Upper lobe of left lung (tissue), 6 donors: ENCODE measurements around the gene FLNC. TPM values are rescaled to one million over a fixed set of nuclear protein-coding genes. Genes with fewer than 3 reads are reported as not detected.

Experiments used
- ATAC-seq, 2 donors: fragments of 200-7000 bp; cut with Tn5 transposase; one replicate each; pipeline ENCODE4 v1.9.1; 2022; ENCODE audit warnings: mild to moderate bottlenecking in 2 of 2, moderate library complexity in 2 of 2; ENCODE audit not compliant: low FRiP score in 2 of 2
- DNase-seq, 2 donors: peaks; one replicate each; pipeline ENCODE4 v3.0.0-alpha.2; 2019 to 2020
- H3K27ac ChIP-seq, 4 donors: fragments of 200-600 bp; sonication (generic); one replicate each; pipeline ENCODE4 v1.5.1; 2016 to 2019
- H3K27me3 ChIP-seq, 4 donors: fragments of 200-600 bp; sonication (generic); one replicate each; pipeline ENCODE4 v1.5.1; 2017 to 2019
- H3K36me3 ChIP-seq, 4 donors: fragments of 200-600 bp; sonication (generic); one replicate each; pipeline ENCODE4 v1.5.1; 2016 to 2019
- H3K4me1 ChIP-seq, 4 donors: fragments of 200-600 bp; sonication (generic); one replicate each; pipeline ENCODE4 v1.5.1; 2018 to 2019
- H3K4me3 ChIP-seq, 4 donors: fragments of 200-600 bp; sonication (generic); one replicate each; pipeline ENCODE4 v1.5.1; 2017 to 2019; ENCODE audit warnings: mild to moderate bottlenecking in 2 of 4, moderate library complexity in 1 of 4
- H3K9me3 ChIP-seq, 4 donors: fragments of 200-600 bp; sonication (generic); one replicate each; pipeline ENCODE4 v1.5.1; 2018 to 2019
- EP300 ChIP-seq, 4 donors: sonication (generic); formaldehyde crosslinking; IDR thresholded peaks; one replicate each; pipeline ENCODE4 v1.5.1; 2017; ENCODE audit warnings: antibody characterized with exemption in 4 of 4, control low read depth in 2 of 4
- POLR2A ChIP-seq, 4 donors: fragments of 450-650 bp; IDR thresholded peaks; one replicate each; pipeline ENCODE4 v1.5.1; 2016 to 2017; ENCODE audit warnings: antibody characterized with exemption in 4 of 4, mild to moderate bottlenecking in 2 of 4
- POLR2AphosphoS5 ChIP-seq, 2 donors: sonication (generic); formaldehyde crosslinking; IDR thresholded peaks; one replicate each; pipeline ENCODE4 v1.5.1; 2017; ENCODE audit warnings: antibody characterized with exemption in 2 of 2
- WGBS, 2 donors: methylation state at CpG; one replicate each; pipeline ENCODE4 v1.1.5; 2017 to 2018; 5-methylcytosine and 5-hydroxymethylcytosine counted together
- total RNA-seq, 6 donors: library from RNA; depleted of rRNA in 4 of 6; stranded (reverse); fragments of >200 nt in 4 of 6; gene quantifications; one replicate each; pipeline versions ENCODE4 v1.1.0 to v1.2.1, GENCODE V29; 2016 to 2021
- TF ChIP-seq, protein P1 (sequence below), 6 experiments: fragments of 450-650 bp in 4 of 6; fragments of 200-600 bp in 2 of 6; sonication (generic) in 2 of 6; IDR thresholded peaks; one replicate each; pipeline ENCODE4 v1.5.1; 2016 to 2019; ENCODE audit warnings: antibody characterized with exemption in 6 of 6
- donor health status: DM: no; HTN: no; CAD: no; lungs with moderate emphysema.
- donor health status: DM: no; HTN: yes; CAD: no; lungs with severe emphysema.

Gene FLNC
- total RNA-seq, 6 donors from 2014 or later: 2.1 to 19.6 (median 4.9) TPM

GRCh38 chr7:128791972-128792327, 38.3 kb upstream of the FLNC start:
- H3K4me1 ChIP-seq: peaks cover 15 to 22% (median 19%) of the 10 kb centered on the region in 4 donors
- TF ChIP-seq, protein P1, sequence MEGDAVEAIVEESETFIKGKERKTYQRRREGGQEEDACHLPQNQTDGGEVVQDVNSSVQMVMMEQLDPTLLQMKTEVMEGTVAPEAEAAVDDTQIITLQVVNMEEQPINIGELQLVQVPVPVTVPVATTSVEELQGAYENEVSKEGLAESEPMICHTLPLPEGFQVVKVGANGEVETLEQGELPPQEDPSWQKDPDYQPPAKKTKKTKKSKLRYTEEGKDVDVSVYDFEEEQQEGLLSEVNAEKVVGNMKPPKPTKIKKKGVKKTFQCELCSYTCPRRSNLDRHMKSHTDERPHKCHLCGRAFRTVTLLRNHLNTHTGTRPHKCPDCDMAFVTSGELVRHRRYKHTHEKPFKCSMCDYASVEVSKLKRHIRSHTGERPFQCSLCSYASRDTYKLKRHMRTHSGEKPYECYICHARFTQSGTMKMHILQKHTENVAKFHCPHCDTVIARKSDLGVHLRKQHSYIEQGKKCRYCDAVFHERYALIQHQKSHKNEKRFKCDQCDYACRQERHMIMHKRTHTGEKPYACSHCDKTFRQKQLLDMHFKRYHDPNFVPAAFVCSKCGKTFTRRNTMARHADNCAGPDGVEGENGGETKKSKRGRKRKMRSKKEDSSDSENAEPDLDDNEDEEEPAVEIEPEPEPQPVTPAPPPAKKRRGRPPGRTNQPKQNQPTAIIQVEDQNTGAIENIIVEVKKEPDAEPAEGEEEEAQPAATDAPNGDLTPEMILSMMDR (IDR thresholded peaks at IDR 0.05): no peak
- TF ChIP-seq POLR2AphosphoS5 (IDR thresholded peaks at IDR 0.05): no peak
- no peak for TF ChIP-seq POLR2A (IDR thresholded peaks at IDR 0.05)
- TF ChIP-seq EP300 (IDR thresholded peaks at IDR 0.05): no peak
- H3K27me3 ChIP-seq: peaks cover 0 to 12% (median 3%) of the 10 kb centered on the region in 4 donors
- WGBS, 2 donors: 9 to 30% methylated on average over 5 to 9 of the region's 9 CpGs
- no peaks in the 10 kb centered on the region for H3K36me3 ChIP-seq
- no peak overlapping the region for H3K27ac ChIP-seq
- ATAC-seq: no peak
- no peak for DNase-seq
- H3K9me3 ChIP-seq: no peaks in the 10 kb centered on the region
- peak overlapping the region in 3 of 4 donors; percentile 68 to 98 (median 76) for H3K4me3 ChIP-seq

DNA sequence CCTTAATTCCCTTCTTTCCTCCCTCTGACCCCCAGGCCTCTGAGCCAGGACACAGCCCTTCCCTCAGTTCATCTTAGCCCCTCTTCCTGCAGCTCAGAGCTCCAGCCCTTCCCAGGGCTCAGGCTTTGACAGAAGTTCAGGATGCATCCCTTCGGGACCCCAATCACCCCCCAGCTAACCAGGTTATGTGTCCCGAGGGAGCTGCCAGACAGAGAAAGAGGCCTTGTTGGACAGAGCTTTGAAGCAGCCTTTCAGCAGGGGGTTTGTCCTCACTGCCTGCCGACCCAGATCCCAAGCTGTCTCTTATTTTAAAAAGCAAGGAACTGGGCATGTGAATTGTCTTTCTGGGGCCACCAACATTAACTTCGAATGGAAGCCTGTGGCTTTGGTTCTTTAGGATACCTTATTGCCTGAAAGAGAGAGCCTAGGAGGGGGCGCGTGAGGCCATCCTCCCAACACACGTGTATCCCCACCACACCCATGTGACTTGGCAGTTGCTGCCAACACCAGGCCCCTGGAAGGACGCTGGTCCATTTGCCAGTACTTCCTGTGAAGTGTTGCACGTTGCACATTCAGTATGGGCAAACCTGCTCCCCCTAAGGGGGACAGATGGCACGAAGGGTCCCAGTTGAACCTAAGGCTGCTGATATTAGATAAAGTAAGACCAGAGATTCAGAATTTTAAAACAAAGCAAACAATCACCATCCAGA, 37.6 kb upstream of the FLNC start:
- 42 to 54% methylated on average over 10 of the region's 10 CpGs for WGBS, 2 donors

GRCh38 chr7:128793181-128793547, 37.0 kb upstream of the FLNC start:
- ATAC-seq (no peak), DNase-seq (no peak)

More for the DNA sequence above, 37.6 kb upstream of the FLNC start:
- no peaks in the 10 kb centered on the region for H3K36me3 ChIP-seq
- no peak overlapping the region for H3K4me3 ChIP-seq
- H3K4me1 ChIP-seq: peaks cover 15 to 22% (median 19%) of the 10 kb centered on the region in 4 donors
- no peak for DNase-seq
- ATAC-seq: no peak
- H3K27me3 ChIP-seq: peaks cover 0 to 12% (median 3%) of the 10 kb centered on the region in 4 donors
- H3K9me3 ChIP-seq: no peaks in the 10 kb centered on the region
- H3K27ac ChIP-seq: no peak overlapping the region
- TF ChIP-seq, protein P1 (IDR thresholded peaks at IDR 0.05): no peak
- TF ChIP-seq POLR2AphosphoS5 (IDR thresholded peaks at IDR 0.05): no peak

GRCh38 chr7:128794020-128794419, 36.2 kb upstream of the FLNC start:
- H3K4me3 ChIP-seq: no peak overlapping the region
- H3K27me3 ChIP-seq: peaks cover 0 to 12% (median 3%) of the 10 kb centered on the region in 4 donors
- DNase-seq: no peak
- peaks cover 15 to 22% (median 19%) of the 10 kb centered on the region in 4 donors for H3K4me1 ChIP-seq
- WGBS, 2 donors: 54 to 75% methylated on average over 2 to 3 of the region's 3 CpGs
- no peaks in the 10 kb centered on the region for H3K9me3 ChIP-seq
- no peaks in the 10 kb centered on the region for H3K36me3 ChIP-seq
- no peak overlapping the region for H3K27ac ChIP-seq
- no peak for ATAC-seq
- TF ChIP-seq, protein P1 (IDR thresholded peaks at IDR 0.05): no peak
- TF ChIP-seq EP300 (IDR thresholded peaks at IDR 0.05) (no peak), POLR2A (IDR thresholded peaks at IDR 0.05) (no peak), POLR2AphosphoS5 (IDR thresholded peaks at IDR 0.05) (no peak)

More at GRCh38 chr7:128793181-128793547, 37.0 kb upstream of the FLNC start:
- no peak overlapping the region for H3K4me3 ChIP-seq
- no peaks in the 10 kb centered on the region for H3K9me3 ChIP-seq
- peaks cover 15 to 22% (median 19%) of the 10 kb centered on the region in 4 donors for H3K4me1 ChIP-seq
- WGBS, 2 donors: 86 to 95% methylated on average over 5 of the region's 5 CpGs
- peaks cover 0 to 12% (median 3%) of the 10 kb centered on the region in 4 donors for H3K27me3 ChIP-seq
- no peak overlapping the region for H3K27ac ChIP-seq
- H3K36me3 ChIP-seq: no peaks in the 10 kb centered on the region
- TF ChIP-seq, protein P1 (IDR thresholded peaks at IDR 0.05): no peak
- TF ChIP-seq POLR2AphosphoS5 (IDR thresholded peaks at IDR 0.05) (no peak), POLR2A (IDR thresholded peaks at IDR 0.05) (no peak), EP300 (IDR thresholded peaks at IDR 0.05) (no peak)

- no peak for TF ChIP-seq POLR2A (IDR thresholded peaks at IDR 0.05)
- TF ChIP-seq, protein P1 (IDR thresholded peaks at IDR 0.05): no peak
- TF ChIP-seq EP300 (IDR thresholded peaks at IDR 0.05): no peak
- no peak for TF ChIP-seq POLR2AphosphoS5 (IDR thresholded peaks at IDR 0.05)
- no peak for ATAC-seq
- peak in 1 of 2 donors; percentile 48 for DNase-seq
- Histone ChIP-seq H3K4me3 (no peak overlapping the region), H3K36me3 (no peaks in the 10 kb centered on the region), H3K27me3 (peaks cover 0 to 12% (median 3%) of the 10 kb centered on the region in 4 donors), H3K4me1 (peaks cover 15 to 22% (median 19%) of the 10 kb centered on the region in 4 donors), H3K27ac (no peak overlapping the region), H3K9me3 (no peaks in the 10 kb centered on the region)
- WGBS, 2 donors: 92 to 94% methylated on average over 6 to 8 of the region's 8 CpGs
Observed at GRCh38 chr7:128794436-128794835, 35.8 kb upstream of the FLNC start.
